Calu3 (cell line): ENCODE results near the gene CFAP97D2. TPM values are rescaled to one million over a fixed set of nuclear protein-coding genes. Genes with fewer than 3 reads are reported as not detected.
"Not testable (repeated sequence)": the region's sequence is repeated elsewhere in the genome, so short reads cannot be mapped to it uniquely, and the experiment has no call there.

Experiments used
- BruUV-seq: library from RNA; stranded (reverse); fragments of 400-500 nt; replicated peaks from 2 replicates; lab custom pipeline; 2021; lab: Mats Ljungman, UMichigan
- CTCF ChIA-PET: fragments of 300-600 bp; sonication (Branson Sonifier 250); formaldehyde crosslinking; loops from one replicate; lab custom pipeline; 2022; ENCODE audit warnings: antibody characterized with exemption; lab: Charles Lee
- DNase-seq: peaks from one replicate; pipeline ENCODE4 v3.0.0; 2022
- H3K27ac Mint-ChIP-seq: one replicate; pipeline ENCODE4 v1.8.0; 2022; ENCODE audit warnings: mixed read lengths; ENCODE audit not compliant: unreplicated experiment
- H3K27me3 Mint-ChIP-seq: one replicate; pipeline ENCODE4 v1.8.0; 2022; ENCODE audit warnings: mixed read lengths; ENCODE audit not compliant: unreplicated experiment
- H3K36me3 Mint-ChIP-seq: one replicate; pipeline ENCODE4 v1.8.0; 2022; ENCODE audit warnings: mild to moderate bottlenecking, moderate library complexity, mixed read lengths; ENCODE audit not compliant: insufficient read depth, unreplicated experiment
- H3K4me1 Mint-ChIP-seq: one replicate; pipeline ENCODE4 v1.8.0; 2022; ENCODE audit warnings: mild to moderate bottlenecking, low read depth, mixed read lengths; ENCODE audit not compliant: unreplicated experiment
- H3K4me3 Mint-ChIP-seq: one replicate; pipeline ENCODE4 v1.8.0; 2022; ENCODE audit warnings: mild to moderate bottlenecking, low read depth, moderate library complexity, mixed read lengths; ENCODE audit not compliant: unreplicated experiment
- H3K9me3 Mint-ChIP-seq: one replicate; pipeline ENCODE4 v1.8.0; 2022; ENCODE audit warnings: low read depth, mixed read lengths; ENCODE audit not compliant: unreplicated experiment
- CTCF ChIP-seq: fragments of 200-600 bp; IDR thresholded peaks from one replicate; pipeline ENCODE4 v1.8.0; 2022; ENCODE audit warnings: antibody characterized with exemption; ENCODE audit not compliant: unreplicated experiment
- intact Hi-C: fragments of 100-400 bp; cut with micrococcal nuclease; formaldehyde crosslinking; loops from one replicate; pipeline ENCODE4 v1.10.0; 2022; ENCODE audit not compliant: unreplicated experiment
- total RNA-seq: library from RNA; stranded (reverse); gene quantifications from 2 replicates; pipeline ENCODE4 v1.2.3, GENCODE V29; 2022

Gene CFAP97D2
- total RNA-seq, 1 experiment from 2014 or later, result not detected

- no peaks in the 10 kb centered on the region for H3K4me1 Mint-ChIP-seq
- no peaks in the 10 kb centered on the region for H3K9me3 Mint-ChIP-seq
- no peak overlapping the region for H3K4me3 Mint-ChIP-seq
- no TSS peak for BruUV-seq
- H3K36me3 Mint-ChIP-seq, result peaks cover 4% of the 10 kb centered on the region
- CTCF ChIA-PET, result no interaction called here
- no peak for DNase-seq
- intact Hi-C loops, result no loop called here
- H3K27ac Mint-ChIP-seq, result no peak overlapping the region
- no peak for TF ChIP-seq CTCF
- H3K27me3 Mint-ChIP-seq, result no peaks in the 10 kb centered on the region
These were observed 81.8 kb downstream of the CFAP97D2 start for GRCh38 chr13:114260814-114261213.

GRCh38 chr13:114261328-114261965, 82.4 kb downstream of the CFAP97D2 start:
- no TSS peak for BruUV-seq
- no peak for DNase-seq
- intact Hi-C loops, result no loop called here
- Mint-ChIP-seq H3K9me3 (no peaks in the 10 kb centered on the region), H3K27me3 (no peaks in the 10 kb centered on the region), H3K4me3 (no peak overlapping the region), H3K27ac (no peak overlapping the region), H3K36me3 (peaks cover 4% of the 10 kb centered on the region), H3K4me1 (no peaks in the 10 kb centered on the region)
- no peak for TF ChIP-seq CTCF
- CTCF ChIA-PET, result no interaction called here

GRCh38 chr13:114263578-114263977, 84.5 kb downstream of the CFAP97D2 start:
- CTCF ChIA-PET, result no interaction called here
- Mint-ChIP-seq H3K4me1 (no peaks in the 10 kb centered on the region), H3K9me3 (no peaks in the 10 kb centered on the region), H3K27me3 (no peaks in the 10 kb centered on the region), H3K36me3 (no peaks in the 10 kb centered on the region), H3K27ac (no peak overlapping the region), H3K4me3 (no peak overlapping the region)
- DNase-seq, result no peak
- intact Hi-C loops, result no loop called here
- BruUV-seq, result no TSS peak
- TF ChIP-seq CTCF, result no peak

GRCh38 chr13:114264313-114264712, 85.3 kb downstream of the CFAP97D2 start:
- H3K4me3 Mint-ChIP-seq, BruUV-seq, H3K9me3 Mint-ChIP-seq, H3K27ac Mint-ChIP-seq, DNase-seq, intact Hi-C loops, H3K27me3 Mint-ChIP-seq, H3K36me3 Mint-ChIP-seq, H3K4me1 Mint-ChIP-seq: not testable (repeated sequence)
- CTCF ChIA-PET, result interaction anchor here (0.5 kb wide), 1 partner anchor 9 kb away, joined by 4 read pairs; no protein-coding TSS in a partner anchor
